IMR-90 (cell line): ENCODE measurements around the gene SLC6A17. TPM values are rescaled to one million over a fixed set of nuclear protein-coding genes. Genes with fewer than 3 reads are reported as not detected.

ENCODE experiments used
- ATAC-seq: fragments of 200-7000 bp; cut with Tn5 transposase; 2 replicates; pipeline ENCODE4 v1.9.1; 2020; ENCODE audit warnings: low read depth, mild to moderate bottlenecking, moderate library complexity
- BruUV-seq: library from RNA; stranded (reverse); fragments of 400-500 nt; replicated peaks from 2 replicates; lab custom pipeline; 2021; lab: Mats Ljungman, UMichigan
- CTCF ChIA-PET: fragments of 300-600 bp; formaldehyde crosslinking; extraction: SDS; loops from one replicate; lab custom pipeline; 2021; ENCODE audit warnings: antibody characterized with exemption; lab: Yijun Ruan, JAX
- POLR2A ChIA-PET: fragments of 300-600 bp; sonication (Branson Sonifier 250); formaldehyde crosslinking; loops from one replicate; lab custom pipeline; 2022; ENCODE audit warnings: antibody characterized with exemption; ENCODE audit not compliant: unreplicated experiment; lab: Charles Lee
- DNase-seq: peaks from one replicate; pipeline ENCODE4 v3.0.0; 2013
- H2AFZ ChIP-seq: replicated peaks from 2 replicates; pipeline ENCODE3; 2013; ENCODE audit warnings: low read length, mild to moderate bottlenecking; ENCODE audit not compliant: poor library complexity
- H2AK5ac ChIP-seq: 2 replicates; pipeline ENCODE4 v1.6.1; 2013; ENCODE audit warnings: low read depth, low read length, inconsistent platforms
- H2AK9ac ChIP-seq: replicated peaks from 2 replicates; pipeline ENCODE3; 2013; ENCODE audit warnings: mild to moderate bottlenecking, low read depth, low read length, moderate library complexity; ENCODE audit not compliant: poor library complexity
- H2BK120ac ChIP-seq: 2 replicates; pipeline ENCODE4 v1.6.1; 2013; ENCODE audit warnings: low read depth, low read length, inconsistent platforms
- H2BK15ac ChIP-seq: 3 replicates; pipeline ENCODE4 v1.6.1; 2013; ENCODE audit warnings: low read depth, low read length, inconsistent platforms
- H2BK20ac ChIP-seq: 2 replicates; pipeline ENCODE4 v1.6.1; 2013; ENCODE audit warnings: low read depth, mild to moderate bottlenecking, inconsistent platforms, low read length, moderate library complexity
- H2BK5ac ChIP-seq: 2 replicates; pipeline ENCODE4 v1.6.1; 2013; ENCODE audit warnings: mild to moderate bottlenecking, low read depth, low read length, inconsistent platforms; ENCODE audit not compliant: poor library complexity, severe bottlenecking
- H3K14ac ChIP-seq: replicated peaks from 2 replicates; pipeline ENCODE4 v1.6.1; 2013; ENCODE audit warnings: low read depth, low read length, inconsistent platforms
- H3K18ac ChIP-seq: 2 replicates; pipeline ENCODE4 v1.6.1; 2013; ENCODE audit warnings: low read depth, low read length, control low read depth
- H3K23ac ChIP-seq: 2 replicates; pipeline ENCODE4 v1.6.1; 2013; ENCODE audit warnings: low read depth, low read length, inconsistent platforms
- H3K27ac ChIP-seq: 2 replicates; pipeline ENCODE4 v1.5.1; 2013; ENCODE audit warnings: mild to moderate bottlenecking, control low read depth, low read length; ENCODE audit not compliant: insufficient read depth
- H3K27me3 ChIP-seq: 2 replicates; pipeline ENCODE4 v1.6.1; 2013; ENCODE audit warnings: low read length; ENCODE audit not compliant: control insufficient read depth, insufficient read depth
- H3K36me3 ChIP-seq: 2 replicates; pipeline ENCODE4 v1.6.1; 2013; ENCODE audit warnings: low read length, mixed read lengths; ENCODE audit not compliant: control insufficient read depth, insufficient read depth
- H3K4ac ChIP-seq: 2 replicates; pipeline ENCODE4 v1.6.1; 2013; ENCODE audit warnings: low read depth, low read length, inconsistent platforms
- H3K4me1 ChIP-seq: 2 replicates; pipeline ENCODE4 v1.6.1; 2013; ENCODE audit warnings: low read length, mixed read lengths; ENCODE audit not compliant: control insufficient read depth, insufficient read depth
- H3K4me2 ChIP-seq: 2 replicates; pipeline ENCODE4 v1.6.1; 2013; ENCODE audit warnings: low read depth, mild to moderate bottlenecking, control low read depth, low read length, moderate library complexity
- H3K4me3 ChIP-seq: 2 replicates; pipeline ENCODE4 v1.5.1; 2013; ENCODE audit warnings: low read depth, mild to moderate bottlenecking, control low read depth, low read length, moderate library complexity; ENCODE audit not compliant: insufficient read depth
- H3K56ac ChIP-seq: 2 replicates; pipeline ENCODE4 v1.6.1; 2013; ENCODE audit warnings: low read length, inconsistent platforms; ENCODE audit not compliant: insufficient read depth; ENCODE audit errors: extremely low read depth
- H3K79me1 ChIP-seq, 2 experiments: 2 replicates each; pipeline ENCODE4 v1.6.1; 2013; ENCODE audit warnings: low read length in 2 of 2, inconsistent platforms in 1 of 2, low read depth in 1 of 2
- H3K9ac ChIP-seq: 2 replicates; pipeline ENCODE4 v1.6.1; 2013; ENCODE audit warnings: low read depth, low read length, control low read depth
- H3K9me1 ChIP-seq: 2 replicates; pipeline ENCODE4 v1.6.1; 2013; ENCODE audit warnings: low read length, inconsistent platforms; ENCODE audit not compliant: insufficient read depth
- H3K9me3 ChIP-seq: 2 replicates; pipeline ENCODE4 v1.6.1; 2013; ENCODE audit warnings: low read length; ENCODE audit not compliant: control insufficient read depth, insufficient read depth
- H4K20me1 ChIP-seq: 2 replicates; pipeline ENCODE4 v1.6.1; 2013; ENCODE audit warnings: low read length, inconsistent platforms; ENCODE audit not compliant: insufficient read depth
- H4K5ac ChIP-seq: 2 replicates; pipeline ENCODE4 v1.6.1; 2013; ENCODE audit warnings: mild to moderate bottlenecking, low read depth, low read length, control low read depth
- H4K8ac ChIP-seq, 2 experiments: 2 replicates each; pipeline ENCODE4 v1.6.1; 2013; ENCODE audit warnings: low read depth in 2 of 2, low read length in 2 of 2, control low read depth in 1 of 2, inconsistent platforms in 1 of 2
- H4K91ac ChIP-seq: 2 replicates; pipeline ENCODE4 v1.6.1; 2013; ENCODE audit warnings: low read depth, low read length, inconsistent platforms; ENCODE audit not compliant: insufficient read depth
- BHLHE40 ChIP-seq: fragments of 150-350 bp; IDR thresholded peaks from 2 replicates; pipeline ENCODE4 v1.6.1; 2016; ENCODE audit warnings: mild to moderate bottlenecking, low read depth, low read length
- CEBPB ChIP-seq: IDR thresholded peaks from 2 replicates; pipeline ENCODE4 v1.6.1; 2012; ENCODE audit warnings: low read depth, low read length, improper control_type of control experiment
- CHD1 ChIP-seq: IDR thresholded peaks from 2 replicates; pipeline ENCODE4 v1.6.1; 2012; ENCODE audit warnings: low read depth, low read length, improper control_type of control experiment
- FOS ChIP-seq: fragments of 150-350 bp; IDR thresholded peaks from 2 replicates; pipeline ENCODE4 v1.6.1; 2016; ENCODE audit warnings: low read depth, low read length
- MAFK ChIP-seq: IDR thresholded peaks from 2 replicates; pipeline ENCODE4 v1.6.1; 2012; ENCODE audit warnings: low read depth, low read length, improper control_type of control experiment
- MAZ ChIP-seq: IDR thresholded peaks from 2 replicates; pipeline ENCODE4 v1.6.1; 2012; ENCODE audit warnings: low read depth, mild to moderate bottlenecking, low read length, improper control_type of control experiment, moderate library complexity, borderline replicate concordance
- MXI1 ChIP-seq: IDR thresholded peaks from 2 replicates; pipeline ENCODE4 v1.6.1; 2012; ENCODE audit warnings: low read depth, mild to moderate bottlenecking, low read length, moderate library complexity, borderline replicate concordance
- NFE2L2 ChIP-seq: fragments of 150-350 bp; IDR thresholded peaks from 2 replicates; pipeline ENCODE4 v1.6.1; 2016; ENCODE audit warnings: low read depth, mild to moderate bottlenecking, low read length
- POLR2A ChIP-seq: IDR thresholded peaks from 2 replicates; pipeline ENCODE4 v1.6.1; 2012; ENCODE audit warnings: mild to moderate bottlenecking, low read depth, low read length
- RCOR1 ChIP-seq: IDR thresholded peaks from 2 replicates; pipeline ENCODE4 v1.6.1; 2012; ENCODE audit warnings: mild to moderate bottlenecking, low read length, improper control_type of control experiment; ENCODE audit not compliant: insufficient replicate concordance
- RFX5 ChIP-seq: IDR thresholded peaks from 2 replicates; pipeline ENCODE4 v1.8.0; 2012; ENCODE audit warnings: low read depth, mild to moderate bottlenecking, low read length, moderate library complexity
- SMC3 ChIP-seq: fragments of 150-350 bp; IDR thresholded peaks from 2 replicates; pipeline ENCODE4 v1.6.1; 2016; ENCODE audit warnings: low read depth, mild to moderate bottlenecking, antibody characterized with exemption, low read length, moderate library complexity
- WGBS, 2 experiments: methylation state at CpG; one replicate each; pipeline versions ENCODE4 v1.1.5 to v1.1.7; 2013; ENCODE audit warnings: missing lambda C conversion rate in 2 of 2; ENCODE audit not compliant: insufficient read length in 1 of 2; ENCODE audit errors: extremely low coverage in 2 of 2; 5-methylcytosine and 5-hydroxymethylcytosine counted together
- dilution Hi-C: fragments of 300-500 bp; cut with HindIII; formaldehyde crosslinking; loops from one replicate; pipeline ENCODE4 v1.14.3; 2018; ENCODE audit warnings: low sequenced_read_pairs; ENCODE audit not compliant: unreplicated experiment
- in situ Hi-C: fragments of 300-500 bp; cut with MboI; formaldehyde crosslinking; loops from 3 replicates; pipeline ENCODE4 v1.14.3; 2019; ENCODE audit warnings: low sequenced_read_pairs, inconsistent platforms, mixed read lengths
- intact Hi-C: fragments of 100-400 bp; cut with micrococcal nuclease; formaldehyde crosslinking; loops from 2 replicates; pipeline ENCODE4 v1.10.0; 2022
- polyA plus RNA-seq, 3 experiments: library from polyadenylated mRNA; depleted of rRNA; stranded (reverse); fragments of >200 nt; gene quantifications; 2 replicates each; pipeline ENCODE4 v1.2.3, GENCODE V29; 2012; ENCODE audit warnings: low replicate concordance in 1 of 3
- total RNA-seq: library from RNA; depleted of rRNA; stranded (reverse); fragments of >200 nt; gene quantifications from 2 replicates; pipeline ENCODE4 v1.2.3, GENCODE V29; 2012
- TF ChIP-seq, protein P1 (sequence below): conservative IDR thresholded peaks from 2 replicates; pipeline ENCODE4 v1.5.1; 2012; ENCODE audit warnings: mild to moderate bottlenecking, low read depth, low read length, improper control_type of control experiment
- TF ChIP-seq, protein P2 (sequence below): fragments of 150-350 bp; IDR thresholded peaks from 2 replicates; pipeline ENCODE4 v1.6.1; 2017; ENCODE audit warnings: mild to moderate bottlenecking, antibody characterized with exemption, low read length, low read depth

The SLC6A17 gene
- total and polyA plus RNA-seq, 2 of the 4 experiments (the other 2 are of a cell fraction), result 0.54 to 0.82 TPM

DNA sequence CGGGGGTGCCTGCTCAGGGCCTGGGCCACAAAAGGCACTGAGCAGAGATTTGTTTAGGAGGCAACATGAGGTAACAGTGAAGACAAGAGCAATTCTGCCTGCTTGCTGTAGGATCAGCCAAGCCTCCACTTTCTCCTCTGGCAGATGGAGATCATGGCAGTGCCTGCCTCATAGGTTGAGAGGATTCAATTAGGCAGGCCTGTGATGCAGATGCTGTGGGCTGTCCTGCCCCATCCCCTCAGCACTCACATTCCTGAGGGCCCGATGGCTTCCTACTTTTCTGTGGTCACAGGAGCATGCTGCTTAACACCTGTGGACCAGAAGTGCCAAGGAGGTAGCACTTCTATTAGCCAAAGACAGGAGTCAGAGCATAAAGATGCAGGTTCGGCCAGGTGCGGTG, 39.2 kb upstream of the SLC6A17 start:
- ATAC-seq, result no peak
- Histone ChIP-seq H3K9me3 (no peaks in the 10 kb centered on the region), H2BK120ac (no peak overlapping the region), H3K4ac (no peak overlapping the region), H2BK15ac (no peak overlapping the region), H2AK5ac (no peak overlapping the region), H3K4me1 (no peaks in the 10 kb centered on the region), H4K20me1 (no peaks in the 10 kb centered on the region), H3K56ac (no peak overlapping the region), H3K27ac (no peak overlapping the region), H4K5ac (no peak overlapping the region), H2BK20ac (no peak overlapping the region), H2BK5ac (no peak overlapping the region), H3K4me2 (no peak overlapping the region), H3K18ac (no peak overlapping the region), H2AK9ac (no peak overlapping the region), H4K91ac (no peak overlapping the region), H3K79me1 (no peaks in the 10 kb centered on the region), H3K9ac (no peak overlapping the region), H3K23ac (no peak overlapping the region), H3K36me3 (no peaks in the 10 kb centered on the region), H3K27me3 (peaks cover 79% of the 10 kb centered on the region), H3K4me3 (no peak overlapping the region), H2AFZ (no peak overlapping the region), H3K14ac (no peak overlapping the region), H3K9me1 (no peaks in the 10 kb centered on the region), H4K8ac (no peak overlapping the region)
- DNase-seq, result no peak
- TF ChIP-seq NFE2L2, result no peak
- TF ChIP-seq CHD1, result no peak
- TF ChIP-seq RCOR1, result no peak
- no peak for TF ChIP-seq FOS
- no peak for TF ChIP-seq CEBPB
- no peak for TF ChIP-seq MAFK
- no peak for TF ChIP-seq POLR2A
- no peak for TF ChIP-seq BHLHE40
- TF ChIP-seq, protein P1, sequence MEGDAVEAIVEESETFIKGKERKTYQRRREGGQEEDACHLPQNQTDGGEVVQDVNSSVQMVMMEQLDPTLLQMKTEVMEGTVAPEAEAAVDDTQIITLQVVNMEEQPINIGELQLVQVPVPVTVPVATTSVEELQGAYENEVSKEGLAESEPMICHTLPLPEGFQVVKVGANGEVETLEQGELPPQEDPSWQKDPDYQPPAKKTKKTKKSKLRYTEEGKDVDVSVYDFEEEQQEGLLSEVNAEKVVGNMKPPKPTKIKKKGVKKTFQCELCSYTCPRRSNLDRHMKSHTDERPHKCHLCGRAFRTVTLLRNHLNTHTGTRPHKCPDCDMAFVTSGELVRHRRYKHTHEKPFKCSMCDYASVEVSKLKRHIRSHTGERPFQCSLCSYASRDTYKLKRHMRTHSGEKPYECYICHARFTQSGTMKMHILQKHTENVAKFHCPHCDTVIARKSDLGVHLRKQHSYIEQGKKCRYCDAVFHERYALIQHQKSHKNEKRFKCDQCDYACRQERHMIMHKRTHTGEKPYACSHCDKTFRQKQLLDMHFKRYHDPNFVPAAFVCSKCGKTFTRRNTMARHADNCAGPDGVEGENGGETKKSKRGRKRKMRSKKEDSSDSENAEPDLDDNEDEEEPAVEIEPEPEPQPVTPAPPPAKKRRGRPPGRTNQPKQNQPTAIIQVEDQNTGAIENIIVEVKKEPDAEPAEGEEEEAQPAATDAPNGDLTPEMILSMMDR, result no peak
- no peak for TF ChIP-seq MXI1
- TF ChIP-seq RFX5, result no peak
- TF ChIP-seq, protein P2, sequence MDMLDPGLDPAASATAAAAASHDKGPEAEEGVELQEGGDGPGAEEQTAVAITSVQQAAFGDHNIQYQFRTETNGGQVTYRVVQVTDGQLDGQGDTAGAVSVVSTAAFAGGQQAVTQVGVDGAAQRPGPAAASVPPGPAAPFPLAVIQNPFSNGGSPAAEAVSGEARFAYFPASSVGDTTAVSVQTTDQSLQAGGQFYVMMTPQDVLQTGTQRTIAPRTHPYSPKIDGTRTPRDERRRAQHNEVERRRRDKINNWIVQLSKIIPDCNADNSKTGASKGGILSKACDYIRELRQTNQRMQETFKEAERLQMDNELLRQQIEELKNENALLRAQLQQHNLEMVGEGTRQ, result no peak
- no peak for TF ChIP-seq SMC3
- TF ChIP-seq MAZ, result no peak
- intact Hi-C loops (no loop called here), in situ Hi-C loops (no loop called here), dilution Hi-C loops (no loop called here)
- BruUV-seq, result no TSS peak
- 40% methylated on average over 1 of the region's 4 CpGs; no CpG with 5 or more reads in 1 of the 2 experiments for WGBS, 2 experiments
- POLR2A ChIA-PET, result no interaction called here
- CTCF ChIA-PET, result no interaction called here
